ENCODE data around the gene PAPPA2. TPM values are rescaled to one million over a fixed set of nuclear protein-coding genes. Genes with fewer than 3 reads are reported as not detected.

The PAPPA2 gene
- total RNA-seq, 6 donors from 2014 or later = under 0.01 to 2.4 (median 0.45) TPM

DNA sequence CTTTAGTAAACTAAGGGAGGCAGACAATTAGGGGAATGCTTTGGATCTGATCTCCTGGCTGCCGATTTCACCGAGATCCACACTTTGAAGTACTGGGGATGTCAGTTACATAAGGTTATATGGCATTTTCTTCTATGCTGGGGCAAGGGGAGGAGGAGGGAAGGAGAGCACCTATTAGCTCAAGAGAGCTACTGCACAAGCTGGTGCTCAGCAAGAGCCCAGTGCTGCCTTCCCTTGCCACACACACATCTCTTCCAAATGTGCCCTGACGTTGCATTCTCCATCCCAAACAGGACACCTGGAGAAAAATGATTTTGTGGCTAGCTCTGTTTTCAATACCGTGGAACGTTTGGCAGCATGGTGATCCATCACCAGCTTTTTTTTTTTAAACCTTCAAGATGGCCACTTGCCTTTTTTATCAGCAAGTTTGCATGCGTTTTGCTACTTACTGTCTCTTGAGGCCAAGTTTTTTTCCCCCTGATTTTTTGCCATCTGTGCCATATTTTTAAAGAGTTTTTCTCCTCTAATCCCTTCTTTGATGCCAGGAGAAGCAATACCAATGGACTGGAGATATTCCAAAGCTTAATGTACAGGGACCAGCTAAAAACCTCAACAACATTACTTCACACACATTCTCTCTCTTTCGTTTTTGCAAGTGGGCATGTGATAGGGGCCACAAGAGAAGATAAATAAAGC is 66.6 kb downstream of the PAPPA2 start:
- 55 to 68% methylated on average over 7 of the region's 7 CpGs for WGBS, 2 donors
- no peak overlapping the region for H3K4me3 ChIP-seq
- no peaks in the 10 kb centered on the region for H3K27me3 ChIP-seq
- DNase-seq = no peak
- ATAC-seq (ENCODE audit: low FRiP score in 2 of 2) = no peak
- no peak for TF ChIP-seq POLR2A (IDR thresholded peaks at IDR 0.05)
- no peak for TF ChIP-seq POLR2AphosphoS5 (IDR thresholded peaks at IDR 0.05)
- TF ChIP-seq EP300 (IDR thresholded peaks at IDR 0.05) = no peak
- no peak for TF ChIP-seq CTCF (IDR thresholded peaks at IDR 0.05)
- H3K9me3 ChIP-seq = no peaks in the 10 kb centered on the region
- H3K27ac ChIP-seq = no peak overlapping the region
- H3K36me3 ChIP-seq = no peaks in the 10 kb centered on the region
- no peaks in the 10 kb centered on the region for H3K4me1 ChIP-seq

DNA sequence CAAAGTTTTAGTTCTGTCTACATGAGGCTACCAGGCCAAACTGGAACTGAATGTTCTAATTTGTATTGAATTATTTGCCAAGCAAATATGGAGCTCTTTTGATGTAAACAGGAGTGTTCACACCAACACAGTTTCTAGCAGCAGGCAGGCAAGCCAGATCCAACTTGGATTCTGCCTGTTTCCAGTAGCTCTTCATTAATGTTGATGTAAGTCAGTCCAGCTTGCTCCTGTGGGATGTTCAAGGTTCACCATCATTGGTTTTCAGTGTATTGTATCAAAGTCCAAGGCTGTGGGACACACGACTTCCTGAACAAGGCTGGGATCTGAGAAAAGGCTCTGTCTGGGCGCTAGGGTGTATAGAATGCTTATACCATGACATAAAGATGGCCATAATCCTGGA is 68.1 kb downstream of the PAPPA2 start:
- no peaks in the 10 kb centered on the region for H3K4me1 ChIP-seq
- H3K9me3 ChIP-seq = no peaks in the 10 kb centered on the region
- no peak for DNase-seq
- no peak for TF ChIP-seq POLR2A (IDR thresholded peaks at IDR 0.05)
- TF ChIP-seq EP300 (IDR thresholded peaks at IDR 0.05) = no peak
- no peak for TF ChIP-seq CTCF (IDR thresholded peaks at IDR 0.05)
- no peak for TF ChIP-seq POLR2AphosphoS5 (IDR thresholded peaks at IDR 0.05)
- no peaks in the 10 kb centered on the region for H3K36me3 ChIP-seq
- 80 to 82% methylated on average over 2 of the region's 2 CpGs for WGBS, 2 donors
- no peak for ATAC-seq (ENCODE audit: low FRiP score in 2 of 2)
- H3K4me3 ChIP-seq = no peak overlapping the region
- no peaks in the 10 kb centered on the region for H3K27me3 ChIP-seq
- no peak overlapping the region for H3K27ac ChIP-seq

- no peaks in the 10 kb centered on the region for H3K4me1 ChIP-seq
- no peaks in the 10 kb centered on the region for H3K9me3 ChIP-seq
- no peak overlapping the region for H3K27ac ChIP-seq
- H3K36me3 ChIP-seq = no peaks in the 10 kb centered on the region
- TF ChIP-seq POLR2A (IDR thresholded peaks at IDR 0.05) = no peak
- no peak for TF ChIP-seq POLR2AphosphoS5 (IDR thresholded peaks at IDR 0.05)
- TF ChIP-seq EP300 (IDR thresholded peaks at IDR 0.05) = no peak
- TF ChIP-seq CTCF (IDR thresholded peaks at IDR 0.05) = no peak
- no peak for ATAC-seq (ENCODE audit: low FRiP score in 2 of 2)
- no peak overlapping the region for H3K4me3 ChIP-seq
- DNase-seq = no peak
- H3K27me3 ChIP-seq = no peaks in the 10 kb centered on the region
- WGBS, 2 donors = 71 to 72% methylated on average over 16 of the region's 16 CpGs
Measured at GRCh38 chr1:176531921-176532897, 69.2 kb downstream of the PAPPA2 start.

DNA sequence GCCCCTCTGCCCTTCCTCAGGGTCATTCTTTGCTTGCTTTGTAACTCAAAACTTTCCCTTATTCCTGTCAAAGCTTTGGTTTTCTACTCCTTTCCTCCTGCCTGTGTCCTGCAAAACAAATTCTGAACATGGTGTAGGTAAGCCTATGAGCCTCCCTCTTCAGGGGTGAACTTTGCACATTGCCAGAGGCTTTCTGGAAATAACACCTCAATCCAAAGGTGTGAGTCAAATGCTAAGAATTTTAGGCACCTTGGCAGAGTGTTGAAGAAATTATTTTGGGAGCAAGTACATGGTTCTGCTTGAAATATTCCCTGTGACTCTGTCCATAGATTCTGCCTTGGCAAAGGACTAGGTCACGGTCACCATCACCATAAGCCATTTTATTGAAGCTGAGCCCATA is 70.0 kb downstream of the PAPPA2 start:
- H3K9me3 ChIP-seq = no peaks in the 10 kb centered on the region
- H3K4me3 ChIP-seq = no peak overlapping the region
- WGBS, 2 donors = 88% methylated on average over 1 of the region's 1 CpG
- ATAC-seq (ENCODE audit: low FRiP score in 2 of 2) (no peak), DNase-seq (no peak)
- TF ChIP-seq CTCF (IDR thresholded peaks at IDR 0.05) = no peak
- TF ChIP-seq EP300 (IDR thresholded peaks at IDR 0.05) = no peak
- no peak for TF ChIP-seq POLR2A (IDR thresholded peaks at IDR 0.05)
- TF ChIP-seq POLR2AphosphoS5 (IDR thresholded peaks at IDR 0.05) = no peak
- H3K36me3 ChIP-seq = no peaks in the 10 kb centered on the region
- H3K27me3 ChIP-seq = no peaks in the 10 kb centered on the region
- no peak overlapping the region for H3K27ac ChIP-seq
- H3K4me1 ChIP-seq = no peaks in the 10 kb centered on the region
